Smooth muscle cell of the coronary artery (primary cell): ENCODE measurements around the gene PLXNB3. TPM values are rescaled to one million over a fixed set of nuclear protein-coding genes. Genes with fewer than 3 reads are reported as not detected.

Source experiments
- total RNA-seq: library from RNA; depleted of rRNA; stranded (reverse); fragments of >200 nt; gene quantifications from 2 replicates; pipeline ENCODE4 v1.2.3, GENCODE V29; 2014; ENCODE audit warnings: low replicate concordance

Gene PLXNB3
- 2.5 and 4.1 TPM in 2 replicates for total RNA-seq

GRCh38 chrX:153763989-153764755 is at the start of gene PLXNB3:
Gene PLXNB3 (plus strand): TSS chrX:153764249. CDS start chrX:153765536, 1,287 bp downstream.

GRCh38 chrX:153724252-153725038 is 39.6 kb upstream of the PLXNB3 start, which contains the start of the genes ABCD1 and BCAP31:
Gene ABCD1 (plus strand): TSS chrX:153724856. CDS start chrX:153725267, 411 bp downstream.
Gene BCAP31 (minus strand): TSS chrX:153724387. CDS start chrX:153723244, 1,143 bp downstream.

GRCh38 chrX:153780678-153781427 is 16.8 kb downstream of the PLXNB3 start, which contains the start of gene SRPK3:
Gene SRPK3 (plus strand): TSS chrX:153781041. CDS start chrX:153781087, 46 bp downstream.

GRCh38 chrX:153794018-153794896 is 30.2 kb downstream of the PLXNB3 start, which contains the start of the genes IDH3G and SSR4:
Gene IDH3G (minus strand): TSS chrX:153794375. CDS start chrX:153794326, 49 bp downstream.
Gene SSR4 (plus strand): TSS chrX:153794668. CDS start chrX:153794688, 20 bp downstream.

Other genes with a start within 250 kb of the PLXNB3 start
- under 0.01 TPM in 2 replicates for gene ATP2B3, start 246.6 kb upstream of the PLXNB3 start, total RNA-seq
- gene CCNQ, start 165.1 kb upstream of the PLXNB3 start, total RNA-seq: 19.8 and 43.8 TPM in 2 replicates
- not detected in 2 replicates for gene DUSP9, start 117.0 kb upstream of the PLXNB3 start, total RNA-seq
- 0.30 and 0.47 TPM in 2 replicates for gene PNCK, start 90.4 kb upstream of the PLXNB3 start, total RNA-seq
- 10.8 TPM in 2 replicates for gene SLC6A8, start 76.3 kb upstream of the PLXNB3 start, total RNA-seq
- gene BCAP31, start 39.9 kb upstream of the PLXNB3 start, total RNA-seq: 152 and 188 TPM in 2 replicates
- gene ABCD1, start 39.4 kb upstream of the PLXNB3 start, total RNA-seq: 8.4 and 13.5 TPM in 2 replicates
- gene SRPK3, start 16.8 kb downstream of the PLXNB3 start, total RNA-seq: under 0.01 and 0.30 TPM in 2 replicates
- gene IDH3G, start 30.1 kb downstream of the PLXNB3 start, total RNA-seq: 54.6 and 96.1 TPM in 2 replicates
- 188 and 219 TPM in 2 replicates for gene SSR4, start 30.4 kb downstream of the PLXNB3 start, total RNA-seq
- gene PDZD4, start 66.3 kb downstream of the PLXNB3 start, total RNA-seq: 0.08 and 1.1 TPM in 2 replicates
- gene L1CAM, start 121.9 kb downstream of the PLXNB3 start, total RNA-seq: 0.08 and 0.23 TPM in 2 replicates
- 0.12 TPM in 1 of 2 replicates, not detected in the other for gene AVPR2, start 140.4 kb downstream of the PLXNB3 start, total RNA-seq
- gene ARHGAP4, start 162.0 kb downstream of the PLXNB3 start, total RNA-seq: 0.90 and 2.7 TPM in 2 replicates
- 45.5 and 56.5 TPM in 2 replicates for gene NAA10, start 170.8 kb downstream of the PLXNB3 start, total RNA-seq
- gene RENBP, start 180.4 kb downstream of the PLXNB3 start, total RNA-seq: 5.5 and 25.5 TPM in 2 replicates
- gene HCFC1, start 207.6 kb downstream of the PLXNB3 start, total RNA-seq: 6.0 and 8.2 TPM in 2 replicates
- gene TMEM187, start 208.5 kb downstream of the PLXNB3 start, total RNA-seq: 7.1 and 10.1 TPM in 2 replicates